Spleen (tissue), 7 donors: ENCODE data around the gene FAM53B.

Experiments used
- POLR2A ChIP-seq, 3 donors: fragments of 450-650 bp; IDR thresholded peaks; one replicate each; pipeline ENCODE4 v1.5.1; 2017; ENCODE audit warnings: antibody characterized with exemption in 3 of 3, mild to moderate bottlenecking in 1 of 3
- POLR2AphosphoS5 ChIP-seq, 3 donors: sonication (generic); formaldehyde crosslinking; IDR thresholded peaks; one replicate each; pipeline ENCODE4 v1.5.1; 2017; ENCODE audit warnings: antibody characterized with exemption in 3 of 3
- TF ChIP-seq, protein P1 (sequence below), 11 experiments: fragments of 200-600 bp in 7 of 11; fragments of 450-650 bp in 4 of 11; sonication (generic) in 4 of 11; IDR thresholded peaks in 8 of 11; conservative IDR thresholded peaks in 3 of 11; 1 replicate in 7 of 11; 2 replicates in 4 of 11; pipeline versions ENCODE4 v1.4.0 to v1.8.0; 2016 to 2021; ENCODE audit warnings: antibody characterized with exemption in 11 of 11, inconsistent platforms in 4 of 11, mild to moderate bottlenecking in 1 of 11
- donor health status: DM: no; HTN: no; CAD: no; lungs with moderate emphysema.
- donor health status: DM: no; HTN: no; CAD: no.
- donor health status: DM: no; HTN: no; CAD: no.

DNA sequence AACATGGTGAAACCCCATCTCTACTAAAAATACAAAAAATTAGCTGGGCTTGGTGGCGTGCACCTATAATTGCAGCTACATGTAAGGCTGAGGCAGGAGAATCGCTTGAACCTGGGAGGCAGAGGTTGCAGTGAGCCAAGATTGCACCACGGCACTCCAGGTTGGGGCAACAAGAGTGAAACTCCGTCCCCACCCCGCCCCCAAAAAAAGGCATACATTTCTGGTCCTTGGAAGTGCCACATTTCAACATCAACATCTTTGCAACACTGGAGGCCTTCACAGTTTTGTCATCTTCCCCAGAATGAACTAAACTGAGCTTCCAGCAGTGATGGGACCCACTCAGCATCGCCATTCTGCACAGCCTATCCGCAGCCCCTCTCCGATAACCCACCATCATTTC lies 36.6 kb downstream of the FAM53B start:
- TF ChIP-seq, protein P1, sequence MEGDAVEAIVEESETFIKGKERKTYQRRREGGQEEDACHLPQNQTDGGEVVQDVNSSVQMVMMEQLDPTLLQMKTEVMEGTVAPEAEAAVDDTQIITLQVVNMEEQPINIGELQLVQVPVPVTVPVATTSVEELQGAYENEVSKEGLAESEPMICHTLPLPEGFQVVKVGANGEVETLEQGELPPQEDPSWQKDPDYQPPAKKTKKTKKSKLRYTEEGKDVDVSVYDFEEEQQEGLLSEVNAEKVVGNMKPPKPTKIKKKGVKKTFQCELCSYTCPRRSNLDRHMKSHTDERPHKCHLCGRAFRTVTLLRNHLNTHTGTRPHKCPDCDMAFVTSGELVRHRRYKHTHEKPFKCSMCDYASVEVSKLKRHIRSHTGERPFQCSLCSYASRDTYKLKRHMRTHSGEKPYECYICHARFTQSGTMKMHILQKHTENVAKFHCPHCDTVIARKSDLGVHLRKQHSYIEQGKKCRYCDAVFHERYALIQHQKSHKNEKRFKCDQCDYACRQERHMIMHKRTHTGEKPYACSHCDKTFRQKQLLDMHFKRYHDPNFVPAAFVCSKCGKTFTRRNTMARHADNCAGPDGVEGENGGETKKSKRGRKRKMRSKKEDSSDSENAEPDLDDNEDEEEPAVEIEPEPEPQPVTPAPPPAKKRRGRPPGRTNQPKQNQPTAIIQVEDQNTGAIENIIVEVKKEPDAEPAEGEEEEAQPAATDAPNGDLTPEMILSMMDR (IDR thresholded peaks at IDR 0.05 in 8 of 11, conservative IDR thresholded peaks at IDR 0.05 in 3 of 11) = no peak
- no peak for TF ChIP-seq POLR2A (IDR thresholded peaks at IDR 0.05)
- no peak for TF ChIP-seq POLR2AphosphoS5 (IDR thresholded peaks at IDR 0.05)
